ENCODE measurements around the gene BTG1. TPM values are rescaled to one million over a fixed set of nuclear protein-coding genes. Genes with fewer than 3 reads are reported as not detected.

BTG1 gene
- total and polyA plus RNA-seq, 2 experiments from 2014 or later, result 15.5 to 36.2 TPM

- H3K9me2 ChIP-seq (ENCODE audit: insufficient read depth), result peaks cover 8% of the 10 kb centered on the region; the same call in 1 of the 2 replicates
- no peak overlapping the region for H3K4me3 ChIP-seq
- H3K36me3 ChIP-seq (ENCODE audit: insufficient read depth), result no peaks in the 10 kb centered on the region
- Mint-ChIP-seq H3K36me3 (ENCODE audit: low read depth) (peaks cover 5% of the 10 kb centered on the region; the same call in 1 of the 3 replicates), H3K9me3 (no peaks in the 10 kb centered on the region), H3K4me1 (peaks cover 15% of the 10 kb centered on the region), H3K4me3 (no peak overlapping the region), H3K27me3 (ENCODE audit: insufficient read depth, low read depth, poor library complexity) (peaks cover 6% of the 10 kb centered on the region), H3K27ac (no peak overlapping the region)
- H2AFZ ChIP-seq, result no peak overlapping the region
- no peak overlapping the region for H3K27ac ChIP-seq (ENCODE audit: low read depth)
- H4K20me1 ChIP-seq (replicated peaks; ENCODE audit: insufficient read depth), result no peaks in the 10 kb centered on the region
- ATAC-seq (no peak), DNase-seq (ENCODE audit: low spot score) (no peak)
- peaks cover 11% of the 10 kb centered on the region for H3K4me1 ChIP-seq (ENCODE audit: insufficient read depth)
- TF ChIP-seq EZH2 (IDR thresholded peaks at IDR 0.05; ENCODE audit: low read depth, unreplicated experiment), result no peak
- TF ChIP-seq STAT1 (IDR thresholded peaks at IDR 0.05; ENCODE audit: unreplicated experiment), result no peak
- no peak for TF ChIP-seq POLR2AphosphoS5 (IDR thresholded peaks at IDR 0.05; ENCODE audit: low read depth)
- no peak for TF ChIP-seq JUNB (IDR thresholded peaks at IDR 0.05; ENCODE audit: unreplicated experiment)
- TF ChIP-seq ETS1 (IDR thresholded peaks at IDR 0.05), result no peak
- no peak for TF ChIP-seq ZNF331 (CRISPR knock-in tag; IDR thresholded peaks at IDR 0.05; ENCODE audit: low read depth)
- no peak for TF ChIP-seq ZNF114 (CRISPR knock-in tag; IDR thresholded peaks at IDR 0.05)
- no peak for TF ChIP-seq REST (IDR thresholded peaks at IDR 0.05; ENCODE audit: unreplicated experiment)
- TF ChIP-seq CTCF (conservative IDR thresholded peaks at IDR 0.05; ENCODE audit: low read depth in 2 of 2), result no peak
- no peak for TF ChIP-seq ZNF462 (CRISPR knock-in tag; IDR thresholded peaks at IDR 0.05)
- no peak for TF ChIP-seq EZH2phosphoT487 (IDR thresholded peaks at IDR 0.05; ENCODE audit: unreplicated experiment)
- TF ChIP-seq NANOG (IDR thresholded peaks at IDR 0.05; ENCODE audit: borderline replicate concordance), result no peak
- no peak for TF ChIP-seq CREB1 (CRISPR knock-in tag; IDR thresholded peaks at IDR 0.05; ENCODE audit: low read depth)
- H3K27me3 ChIP-seq (ENCODE audit: insufficient read depth), result no peaks in the 10 kb centered on the region
- no peaks in the 10 kb centered on the region for H3F3A ChIP-seq (replicated peaks; ENCODE audit: low read depth)
- H3K79me2 ChIP-seq (replicated peaks; ENCODE audit: insufficient read depth), result no peaks in the 10 kb centered on the region
- no peak overlapping the region for H3K4me2 ChIP-seq
Measured at GRCh38 chr12:92151916-92152315, 6.3 kb upstream of the BTG1 start.

All from GM23338 (cell line).